Stimulated activated CD8-positive, alpha-beta memory T cell treated with anti-CD3 and anti-CD28 coated beads, Interleukin-12 subunit alpha, Interleukin-12 subunit beta, amount 100 ng/mL, for 24 hours (primary cell): ENCODE measurements around the gene STX3.
A peak's percentile ranks its signal among the peaks of the same experiment; 100 is the strongest.

Experiments
- DNase-seq: peaks from one replicate; pipeline ENCODE4 v3.0.0-alpha.2; 2020; ENCODE audit errors: extremely low read depth

STX3 gene

GRCh38 chr11:59754859-59755700 lies at the start of gene STX3:
TSS of gene STX3 (plus strand) at chr11:59755376. CDS start at chr11:59755606, 230 bp downstream.
- peak; percentile 42 for DNase-seq

GRCh38 chr11:59706518-59707285 lies 48.5 kb upstream of the STX3 start:
- no peak for DNase-seq

GRCh38 chr11:59707371-59707770 lies 47.8 kb upstream of the STX3 start:
- DNase-seq, result no peak

- no peak for DNase-seq
Observed at GRCh38 chr11:59708537-59708936, 46.6 kb upstream of the STX3 start.

GRCh38 chr11:59710136-59710847 lies 44.9 kb upstream of the STX3 start:
- DNase-seq, result no peak

- no peak for DNase-seq
Observed at GRCh38 chr11:59713745-59714144, 41.4 kb upstream of the STX3 start, which contains the start of gene OR10V1. TSS of gene OR10V1 (minus strand) at chr11:59713845. CDS start at chr11:59713845, 0 bp downstream.

- DNase-seq, result no peak
Observed at GRCh38 chr11:59716051-59716450, 39.1 kb upstream of the STX3 start.

- DNase-seq, result no peak
Observed at GRCh38 chr11:59719556-59719955, 35.6 kb upstream of the STX3 start.

- DNase-seq, result no peak
Observed at GRCh38 chr11:59724066-59724465, 31.1 kb upstream of the STX3 start.

GRCh38 chr11:59727426-59727825 lies 27.8 kb upstream of the STX3 start:
- no peak for DNase-seq

- no peak for DNase-seq
Observed at GRCh38 chr11:59728154-59728553, 27.0 kb upstream of the STX3 start.

- no peak for DNase-seq
Observed at GRCh38 chr11:59728913-59729312, 26.3 kb upstream of the STX3 start.

GRCh38 chr11:59729834-59730233 lies 25.3 kb upstream of the STX3 start:
- no peak for DNase-seq

- no peak for DNase-seq
Observed at GRCh38 chr11:59730896-59731565, 24.1 kb upstream of the STX3 start.

GRCh38 chr11:59746111-59746510 lies 9.1 kb upstream of the STX3 start:
- DNase-seq, result no peak

- peak; percentile 47 for DNase-seq
Observed at GRCh38 chr11:59753650-59754493, 1.3 kb upstream of the STX3 start.

- DNase-seq, result no peak
Observed at GRCh38 chr11:59754494-59754858, 700 bp upstream of the STX3 start.

- no peak for DNase-seq
Observed at GRCh38 chr11:59755701-59756557, 753 bp downstream of the STX3 start.

GRCh38 chr11:59756558-59756840 lies 1.3 kb downstream of the STX3 start:
- DNase-seq, result no peak

- no peak for DNase-seq
Observed at GRCh38 chr11:59756845-59757244, 1.7 kb downstream of the STX3 start.
